ENCODE measurements around the gene NAV1.
"Not testable (repeated sequence)": the region's sequence is repeated elsewhere in the genome, so short reads cannot be mapped to it uniquely, and the experiment has no call there.

The NAV1 gene

GRCh38 chr1:201538612-201539551 is at the start of gene NAV1:
Gene NAV1 (plus strand): TSS chr1:201539127. CDS start chr1:201622885, 83,758 bp downstream.
- peak; percentile 9 for DNase-seq

- no peak for DNase-seq
Measured at GRCh38 chr1:201489643-201490261, 49.2 kb upstream of the NAV1 start.

- no peak for DNase-seq
Measured at GRCh38 chr1:201490708-201491131, 48.2 kb upstream of the NAV1 start.

GRCh38 chr1:201491896-201492511 is 46.9 kb upstream of the NAV1 start:
- DNase-seq = no peak

GRCh38 chr1:201493026-201493656 is 45.8 kb upstream of the NAV1 start:
- not testable (repeated sequence) for DNase-seq

GRCh38 chr1:201493757-201494617 is 44.9 kb upstream of the NAV1 start:
- DNase-seq = no peak

GRCh38 chr1:201495551-201496295 is 43.2 kb upstream of the NAV1 start:
- DNase-seq = peak; percentile 27

- no peak for DNase-seq
Measured at GRCh38 chr1:201496296-201496690, 42.6 kb upstream of the NAV1 start.

GRCh38 chr1:201497935-201498509 is 40.9 kb upstream of the NAV1 start:
- DNase-seq = no peak

GRCh38 chr1:201498621-201499020 is 40.3 kb upstream of the NAV1 start:
- DNase-seq = no peak

GRCh38 chr1:201499191-201499590 is 39.7 kb upstream of the NAV1 start:
- no peak for DNase-seq

- DNase-seq = no peak
Measured at GRCh38 chr1:201499795-201500669, 38.9 kb upstream of the NAV1 start.

- no peak for DNase-seq
Measured at GRCh38 chr1:201500670-201501120, 38.2 kb upstream of the NAV1 start.

GRCh38 chr1:201501144-201501543 is 37.8 kb upstream of the NAV1 start:
- DNase-seq = no peak

- DNase-seq = peak; percentile 84
Measured at GRCh38 chr1:201501812-201502510, 37.0 kb upstream of the NAV1 start.

GRCh38 chr1:201502511-201502857 is 36.4 kb upstream of the NAV1 start:
- no peak for DNase-seq

GRCh38 chr1:201503397-201504176 is 35.3 kb upstream of the NAV1 start:
- peak; percentile 21 for DNase-seq

- DNase-seq = no peak
Measured at GRCh38 chr1:201504179-201504631, 34.7 kb upstream of the NAV1 start.

Data from NCI-H2029 (cell line).